NCI-H1048 (cell line): Measurements from ENCODE around the gene PPIF.
A peak's percentile ranks its signal among the peaks of the same experiment; 100 is the strongest.

Experiments used
- DNase-seq: peaks from one replicate; lab custom pipeline; 2025; lab: John Stamatoyannopoulos, UW

PPIF gene

GRCh38 chr10:79349072-79349491 is 1.8 kb downstream of the PPIF start:
- DNase-seq, result no peak

DNA sequence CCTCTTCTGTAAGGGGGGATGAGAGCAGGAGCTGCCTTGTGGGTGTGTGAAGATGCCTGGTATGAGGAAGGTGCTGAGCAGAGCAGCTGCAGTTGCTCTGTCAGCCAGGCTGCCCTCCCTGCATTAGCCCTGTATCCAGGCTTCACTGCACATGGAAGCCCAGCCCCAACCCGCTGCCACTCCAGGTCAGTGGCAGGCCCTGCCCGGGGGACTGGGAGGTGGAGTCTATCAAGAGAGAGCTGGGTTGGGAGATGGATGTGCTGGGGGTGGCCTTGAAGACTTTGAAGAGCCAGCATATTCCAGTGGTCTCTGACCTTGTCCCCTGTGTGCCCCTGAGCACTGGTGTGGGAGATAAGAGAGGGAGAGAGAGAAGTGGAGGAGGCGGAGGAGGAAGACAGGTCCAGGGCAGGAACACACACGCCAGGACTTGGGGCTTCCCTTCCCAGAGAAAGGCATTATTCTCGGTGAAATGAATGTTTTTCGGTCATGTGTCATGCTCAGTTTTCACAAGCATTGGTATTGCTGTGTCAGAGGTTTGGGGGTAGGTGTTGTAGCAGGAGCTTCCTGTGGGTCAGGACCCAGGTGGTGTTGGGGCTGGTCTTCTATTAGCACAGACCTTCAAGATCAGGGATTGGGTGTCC is 2.6 kb downstream of the PPIF start:
- no peak for DNase-seq

- DNase-seq, result no peak
These were observed 3.3 kb downstream of the PPIF start for GRCh38 chr10:79350407-79351154.

- DNase-seq, result no peak
These were observed 4.1 kb downstream of the PPIF start for GRCh38 chr10:79351332-79351731.

DNA sequence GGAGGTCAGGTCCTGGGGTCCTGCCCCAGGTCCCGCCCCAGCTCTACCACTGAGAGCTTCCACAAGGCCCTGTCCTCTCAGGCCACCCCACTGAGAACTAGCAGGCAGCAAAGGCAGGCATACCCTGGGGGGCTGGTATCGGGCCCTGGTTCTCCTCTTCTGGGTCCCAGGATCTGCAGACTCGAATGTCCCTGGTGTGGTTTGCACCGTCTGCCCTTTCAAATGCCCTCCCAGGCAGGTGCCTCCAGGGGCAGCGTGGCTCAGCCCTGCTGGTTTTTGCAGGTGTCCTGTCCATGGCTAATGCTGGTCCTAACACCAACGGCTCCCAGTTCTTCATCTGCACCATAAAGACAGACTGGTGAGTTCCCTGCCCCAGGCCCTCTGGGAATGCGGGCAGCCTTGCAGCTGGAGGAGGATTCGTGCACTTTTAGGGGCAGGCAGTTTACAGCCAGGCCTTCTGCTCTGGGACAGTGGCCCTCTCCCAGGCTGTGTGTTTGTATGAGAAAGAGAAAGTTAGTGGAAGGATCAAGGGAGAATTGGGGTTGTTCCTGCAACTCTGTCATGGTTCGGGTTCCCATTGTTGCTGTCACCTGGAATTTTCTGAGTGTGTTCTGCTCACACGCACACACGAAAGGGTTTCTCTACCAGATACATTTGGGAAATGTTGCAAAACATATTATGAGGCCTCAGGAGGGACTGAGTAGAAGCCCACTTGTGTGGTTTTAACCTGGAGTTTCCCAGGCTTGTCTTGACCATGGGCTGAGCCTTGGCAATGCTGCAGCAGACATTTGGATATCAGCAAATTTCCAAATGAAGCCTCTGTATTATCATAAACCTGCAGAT is 5.0 kb downstream of the PPIF start:
- no peak for DNase-seq

- DNase-seq, result no peak
These were observed 5.7 kb downstream of the PPIF start for GRCh38 chr10:79353000-79353406.

GRCh38 chr10:79353726-79354125 is 6.5 kb downstream of the PPIF start:
- no peak for DNase-seq

- no peak for DNase-seq
These were observed 6.9 kb downstream of the PPIF start for GRCh38 chr10:79354141-79354540.

DNA sequence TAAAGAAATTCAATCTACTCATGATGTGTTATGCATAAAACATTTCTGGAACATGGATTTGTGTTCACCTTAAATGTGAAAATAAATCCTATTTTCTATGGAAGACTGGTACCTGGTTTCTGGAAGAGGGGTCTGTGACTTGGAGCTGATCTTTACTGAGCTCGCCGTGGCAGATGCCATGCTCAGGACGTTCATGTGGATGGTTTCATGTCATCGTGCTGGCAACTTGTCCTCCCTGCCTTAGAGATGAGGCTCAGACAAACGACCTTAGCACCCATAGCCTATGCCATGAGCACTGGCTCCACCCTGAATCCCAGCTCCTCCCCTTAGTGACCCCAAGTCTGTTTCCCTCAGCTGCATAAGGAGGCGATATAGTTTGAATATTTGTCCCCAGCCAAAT is 7.3 kb downstream of the PPIF start:
- no peak for DNase-seq

DNA sequence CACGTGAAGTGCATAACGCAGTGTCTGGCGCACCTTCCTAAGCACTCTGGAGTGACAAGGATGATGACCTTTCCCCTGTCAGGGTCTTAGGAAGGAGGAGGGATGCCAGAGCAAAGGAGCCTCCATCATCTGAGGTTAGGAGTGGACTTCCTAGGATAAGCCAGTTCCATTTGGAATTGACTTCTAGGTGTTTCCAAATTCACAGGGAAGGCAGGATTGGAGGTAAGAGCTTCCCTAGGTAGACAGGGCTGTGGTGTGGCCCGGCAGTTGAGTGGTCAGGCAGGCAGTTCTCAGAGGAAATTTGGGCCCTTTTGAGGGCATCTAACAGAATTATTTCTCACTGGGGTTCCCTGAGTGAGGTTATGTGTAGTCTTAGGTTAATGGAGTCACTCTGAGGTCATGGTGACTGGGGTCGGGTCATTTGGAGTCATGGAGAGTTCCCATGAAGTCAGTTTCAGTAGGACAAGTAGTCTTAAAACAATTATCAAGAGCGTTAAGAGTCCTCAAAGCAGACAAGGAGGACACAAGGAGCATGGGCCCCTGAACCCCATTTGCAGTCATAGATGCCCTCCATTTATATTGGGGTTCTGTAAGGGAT is 8.2 kb downstream of the PPIF start:
- DNase-seq, result no peak

DNA sequence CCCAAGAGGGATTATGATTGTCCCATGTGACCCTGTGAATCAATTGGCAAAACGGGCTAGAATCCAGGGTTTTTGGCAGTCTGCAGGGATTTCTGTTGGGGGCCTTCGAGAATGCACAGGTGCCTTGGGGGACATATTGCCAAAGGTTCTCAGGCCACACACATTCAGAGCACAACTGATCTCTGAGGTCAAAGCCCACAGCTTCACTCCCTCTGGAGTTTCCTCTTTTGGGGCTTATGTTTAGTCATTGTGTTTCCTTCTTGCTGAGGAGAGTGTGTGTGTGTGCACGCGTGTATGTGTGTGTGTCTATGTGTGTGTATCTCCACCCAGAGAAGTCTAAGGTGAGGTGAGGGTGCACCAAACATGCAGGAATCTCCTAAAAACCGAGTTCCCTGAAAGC is 8.8 kb downstream of the PPIF start:
- no peak for DNase-seq

DNA sequence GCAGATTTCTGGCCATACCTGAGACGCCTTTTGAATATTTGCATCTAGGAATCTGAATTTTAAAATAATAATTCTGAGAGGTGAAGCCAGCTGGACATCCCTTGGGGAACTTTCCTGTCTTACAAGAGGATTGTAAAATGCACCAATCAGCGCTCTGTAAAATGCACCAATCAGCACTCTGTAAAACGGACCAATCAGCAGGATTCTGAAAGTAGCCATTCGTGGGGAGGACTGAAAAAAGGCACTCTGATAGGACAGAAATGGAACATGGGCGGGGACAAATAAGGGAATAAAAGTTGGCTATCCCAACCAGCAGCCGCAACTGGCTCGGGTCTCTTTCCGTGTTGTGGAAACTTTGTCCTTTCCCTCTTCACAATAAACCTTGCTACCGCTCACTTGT is 9.9 kb downstream of the PPIF start:
- no peak for DNase-seq

- no peak for DNase-seq
These were observed 11.5 kb downstream of the PPIF start for GRCh38 chr10:79358811-79359210.

DNA sequence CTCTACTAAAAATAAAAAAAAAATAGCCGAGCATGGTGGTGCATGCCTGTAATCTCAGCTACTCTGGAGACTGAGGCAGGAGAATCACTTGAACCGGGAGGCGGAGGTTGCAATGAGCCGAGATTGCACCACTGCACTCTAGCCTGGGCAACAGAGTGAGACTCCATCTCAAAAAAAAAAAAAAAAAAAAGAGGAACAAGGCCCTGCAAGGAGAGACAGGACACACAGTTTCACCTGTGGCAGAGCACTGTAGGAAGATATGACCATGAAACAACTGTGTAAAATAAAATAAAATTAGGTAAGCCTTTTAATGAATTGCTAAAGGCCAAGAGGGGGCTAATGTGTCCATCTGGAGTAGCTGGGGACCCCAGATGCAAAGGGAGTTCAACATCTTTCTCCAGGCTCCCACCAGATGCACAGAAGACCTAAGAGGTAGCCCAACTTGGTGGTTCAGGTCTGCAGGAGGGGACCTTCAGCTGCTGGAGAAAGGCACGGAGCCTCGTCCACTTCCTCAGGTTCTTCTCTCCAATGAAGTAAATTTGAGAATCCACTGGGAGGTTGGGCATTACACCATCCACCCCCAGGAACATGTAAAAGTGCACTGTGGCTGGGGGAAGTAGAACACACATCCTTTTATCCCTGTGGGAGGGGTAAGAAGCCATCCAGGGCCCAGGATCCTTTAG is 12.7 kb downstream of the PPIF start:
- DNase-seq, result no peak

- no peak for DNase-seq
These were observed 13.5 kb downstream of the PPIF start for GRCh38 chr10:79360499-79361342.

- DNase-seq, result no peak
These were observed 14.6 kb downstream of the PPIF start for GRCh38 chr10:79361726-79362397.

- DNase-seq, result no peak
These were observed 20.3 kb downstream of the PPIF start for GRCh38 chr10:79367426-79368189.

DNA sequence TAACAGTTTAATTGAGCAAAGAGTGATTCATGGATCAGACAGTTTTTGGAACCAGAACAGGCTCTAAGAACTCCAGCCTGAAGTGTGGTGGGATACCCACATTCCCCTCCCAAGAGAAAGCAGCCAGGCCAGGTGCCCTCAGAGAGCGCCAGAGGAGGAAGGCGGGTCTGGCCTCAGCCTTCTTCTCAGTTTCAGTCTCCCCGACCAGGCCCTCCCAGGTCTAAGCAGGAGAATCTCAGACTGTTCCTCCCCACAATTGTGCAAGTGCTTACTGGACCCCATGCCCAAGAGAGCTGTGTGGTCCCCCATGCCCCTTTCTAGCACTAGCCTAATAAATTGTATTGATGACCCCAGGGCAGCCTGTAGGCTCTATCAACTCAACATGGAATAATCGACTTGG is 25.6 kb downstream of the PPIF start:
- DNase-seq, result no peak

- peak; percentile 23 for DNase-seq
These were observed 27.3 kb downstream of the PPIF start for GRCh38 chr10:79374312-79375191.
